LNCAP (cell line): ENCODE data around the gene ERCC5.

Source experiments
- CTCF ChIP-seq: fragments of 450-650 bp; IDR thresholded peaks from 2 replicates; pipeline ENCODE4 v1.5.1; 2017; ENCODE audit warnings: mild to moderate bottlenecking

The ERCC5 gene

GRCh38 chr13:102846261-102847015, 606 bp downstream of the ERCC5 start:
- no peak for TF ChIP-seq CTCF

GRCh38 chr13:102847272-102848234, 1.7 kb downstream of the ERCC5 start:
- peak; percentile 77 for TF ChIP-seq CTCF

GRCh38 chr13:102848956-102849355, 3.1 kb downstream of the ERCC5 start:
- no peak for TF ChIP-seq CTCF

- TF ChIP-seq CTCF, result no peak
Measured at GRCh38 chr13:102852556-102852955, 6.7 kb downstream of the ERCC5 start.

- no peak for TF ChIP-seq CTCF
Measured at GRCh38 chr13:102854675-102855074, 8.8 kb downstream of the ERCC5 start.

- TF ChIP-seq CTCF, result no peak
Measured at GRCh38 chr13:102856557-102856956, 10.7 kb downstream of the ERCC5 start.

GRCh38 chr13:102862624-102863210, 16.9 kb downstream of the ERCC5 start:
- TF ChIP-seq CTCF, result no peak
